ENCODE results near the gene KLF15. TPM values are rescaled to one million over a fixed set of nuclear protein-coding genes. Genes with fewer than 3 reads are reported as not detected.

Gene KLF15
- total RNA-seq, 2 donors from 2014 or later = 0.44 to 1.0 TPM

- ATAC-seq (replicated peaks in 1 of 2) = no peak
- H3K36me3 Mint-ChIP-seq (ENCODE audit: insufficient read depth in 2 of 2) = no peaks in the 10 kb centered on the region
- H3K27me3 Mint-ChIP-seq (ENCODE audit: low read depth) = peaks cover 13% of the 10 kb centered on the region
- H3K4me3 Mint-ChIP-seq = no peak overlapping the region
- DNase-seq = no peak
- no peaks in the 10 kb centered on the region for H3K4me1 Mint-ChIP-seq (ENCODE audit: low read depth)
- H3K9me3 Mint-ChIP-seq = no peaks in the 10 kb centered on the region
- no peak overlapping the region for H3K27ac Mint-ChIP-seq
These were observed 19.2 kb upstream of the KLF15 start for GRCh38 chr3:126376444-126376843.

GRCh38 chr3:126375835-126376331 lies 18.7 kb upstream of the KLF15 start:
- no peaks in the 10 kb centered on the region for H3K9me3 Mint-ChIP-seq
- peaks cover 13% of the 10 kb centered on the region for H3K27me3 Mint-ChIP-seq (ENCODE audit: low read depth)
- no peak overlapping the region for H3K4me3 Mint-ChIP-seq
- no peak for ATAC-seq (replicated peaks in 1 of 2)
- no peak overlapping the region for H3K27ac Mint-ChIP-seq
- no peaks in the 10 kb centered on the region for H3K4me1 Mint-ChIP-seq (ENCODE audit: low read depth)
- H3K36me3 Mint-ChIP-seq (ENCODE audit: insufficient read depth in 2 of 2) = no peaks in the 10 kb centered on the region
- no peak for DNase-seq

GRCh38 chr3:126373682-126374601 lies 16.7 kb upstream of the KLF15 start:
- Mint-ChIP-seq H3K4me3 (no peak overlapping the region), H3K4me1 (ENCODE audit: low read depth) (no peaks in the 10 kb centered on the region), H3K9me3 (no peaks in the 10 kb centered on the region), H3K27ac (no peak overlapping the region), H3K27me3 (ENCODE audit: low read depth) (no peaks in the 10 kb centered on the region), H3K36me3 (ENCODE audit: insufficient read depth in 2 of 2) (no peaks in the 10 kb centered on the region)
- DNase-seq = no peak
- ATAC-seq (replicated peaks in 1 of 2) = no peak

- H3K36me3 Mint-ChIP-seq (ENCODE audit: insufficient read depth in 2 of 2) = no peaks in the 10 kb centered on the region
- DNase-seq (no peak), ATAC-seq (replicated peaks in 1 of 2) (no peak)
- H3K27me3 Mint-ChIP-seq (ENCODE audit: low read depth) = no peaks in the 10 kb centered on the region
- no peaks in the 10 kb centered on the region for H3K4me1 Mint-ChIP-seq (ENCODE audit: low read depth)
- no peaks in the 10 kb centered on the region for H3K9me3 Mint-ChIP-seq
- H3K27ac Mint-ChIP-seq = no peak overlapping the region
- no peak overlapping the region for H3K4me3 Mint-ChIP-seq
These were observed 16.0 kb upstream of the KLF15 start for GRCh38 chr3:126373146-126373613.

GRCh38 chr3:126372413-126373145 lies 15.4 kb upstream of the KLF15 start:
- no peak overlapping the region for H3K4me3 Mint-ChIP-seq
- no peaks in the 10 kb centered on the region for H3K27me3 Mint-ChIP-seq (ENCODE audit: low read depth)
- no peaks in the 10 kb centered on the region for H3K9me3 Mint-ChIP-seq
- H3K27ac Mint-ChIP-seq = no peak overlapping the region
- H3K4me1 Mint-ChIP-seq (ENCODE audit: low read depth) = no peaks in the 10 kb centered on the region
- DNase-seq = no peak
- H3K36me3 Mint-ChIP-seq (ENCODE audit: insufficient read depth in 2 of 2) = no peaks in the 10 kb centered on the region
- no peak for ATAC-seq (replicated peaks in 1 of 2)

GRCh38 chr3:126371096-126371705 lies 14.0 kb upstream of the KLF15 start:
- Mint-ChIP-seq H3K27me3 (ENCODE audit: low read depth) (no peaks in the 10 kb centered on the region), H3K4me1 (ENCODE audit: low read depth) (no peaks in the 10 kb centered on the region), H3K27ac (no peak overlapping the region), H3K4me3 (no peak overlapping the region), H3K36me3 (ENCODE audit: insufficient read depth in 2 of 2) (no peaks in the 10 kb centered on the region), H3K9me3 (no peaks in the 10 kb centered on the region)
- DNase-seq (no peak), ATAC-seq (replicated peaks in 1 of 2) (no peak)

GRCh38 chr3:126370606-126371005 lies 13.4 kb upstream of the KLF15 start:
- H3K27me3 Mint-ChIP-seq (ENCODE audit: low read depth) = no peaks in the 10 kb centered on the region
- H3K4me1 Mint-ChIP-seq (ENCODE audit: low read depth) = no peaks in the 10 kb centered on the region
- DNase-seq (no peak), ATAC-seq (replicated peaks in 1 of 2) (no peak)
- H3K27ac Mint-ChIP-seq = no peak overlapping the region
- no peaks in the 10 kb centered on the region for H3K36me3 Mint-ChIP-seq (ENCODE audit: insufficient read depth in 2 of 2)
- H3K4me3 Mint-ChIP-seq = no peak overlapping the region
- H3K9me3 Mint-ChIP-seq = no peaks in the 10 kb centered on the region

- Mint-ChIP-seq H3K27ac (no peak overlapping the region), H3K9me3 (no peaks in the 10 kb centered on the region), H3K36me3 (ENCODE audit: insufficient read depth in 2 of 2) (no peaks in the 10 kb centered on the region), H3K4me3 (no peak overlapping the region), H3K27me3 (ENCODE audit: low read depth) (no peaks in the 10 kb centered on the region), H3K4me1 (ENCODE audit: low read depth) (no peaks in the 10 kb centered on the region)
- ATAC-seq (replicated peaks in 1 of 2) (no peak), DNase-seq (no peak)
These were observed 12.8 kb upstream of the KLF15 start for GRCh38 chr3:126370055-126370454.

GRCh38 chr3:126369490-126369889 lies 12.3 kb upstream of the KLF15 start:
- no peak overlapping the region for H3K27ac Mint-ChIP-seq
- H3K9me3 Mint-ChIP-seq = no peaks in the 10 kb centered on the region
- ATAC-seq (replicated peaks in 1 of 2) (no peak), DNase-seq (no peak)
- no peaks in the 10 kb centered on the region for H3K4me1 Mint-ChIP-seq (ENCODE audit: low read depth)
- H3K4me3 Mint-ChIP-seq = no peak overlapping the region
- no peaks in the 10 kb centered on the region for H3K27me3 Mint-ChIP-seq (ENCODE audit: low read depth)
- no peaks in the 10 kb centered on the region for H3K36me3 Mint-ChIP-seq (ENCODE audit: insufficient read depth in 2 of 2)

GRCh38 chr3:126367316-126367805 lies 10.2 kb upstream of the KLF15 start:
- Mint-ChIP-seq H3K27ac (no peak overlapping the region), H3K27me3 (ENCODE audit: low read depth) (peaks cover 4% of the 10 kb centered on the region), H3K36me3 (ENCODE audit: insufficient read depth in 2 of 2) (no peaks in the 10 kb centered on the region), H3K4me1 (ENCODE audit: low read depth) (peaks cover 4% of the 10 kb centered on the region), H3K4me3 (no peak overlapping the region), H3K9me3 (no peaks in the 10 kb centered on the region)
- ATAC-seq (replicated peaks in 1 of 2) (no peak), DNase-seq (no peak)

GRCh38 chr3:126365351-126366277 lies 8.4 kb upstream of the KLF15 start:
- H3K4me1 Mint-ChIP-seq (ENCODE audit: low read depth) = peaks cover 7% of the 10 kb centered on the region

GRCh38 chr3:126364731-126365301 lies 7.6 kb upstream of the KLF15 start:
- Mint-ChIP-seq H3K9me3 (no peaks in the 10 kb centered on the region), H3K4me3 (no peak overlapping the region), H3K27ac (no peak overlapping the region), H3K4me1 (ENCODE audit: low read depth) (peaks cover 7% of the 10 kb centered on the region), H3K27me3 (ENCODE audit: low read depth) (peaks cover 21% of the 10 kb centered on the region), H3K36me3 (ENCODE audit: insufficient read depth in 2 of 2) (no peaks in the 10 kb centered on the region)
- DNase-seq (no peak), ATAC-seq (replicated peaks in 1 of 2) (peak; percentile 35 to 51)

More at GRCh38 chr3:126365351-126366277, 8.4 kb upstream of the KLF15 start:
- Mint-ChIP-seq H3K27ac (no peak overlapping the region), H3K4me3 (no peak overlapping the region), H3K27me3 (ENCODE audit: low read depth) (peaks cover 13% of the 10 kb centered on the region), H3K9me3 (no peaks in the 10 kb centered on the region), H3K36me3 (ENCODE audit: insufficient read depth in 2 of 2) (no peaks in the 10 kb centered on the region)
- DNase-seq (no peak), ATAC-seq (replicated peaks in 1 of 2) (no peak)
